Cardiac septum (tissue), 1 donor: ENCODE results near the gene ARGFX. TPM values are rescaled to one million over a fixed set of nuclear protein-coding genes. Genes with fewer than 3 reads are reported as not detected.
A peak's percentile ranks its signal among the peaks of the same experiment; 100 is the strongest.
"Not testable (repeated sequence)": the region's sequence is repeated elsewhere in the genome, so short reads cannot be mapped to it uniquely, and the experiment has no call there.

Experiments used
- DNase-seq: peaks from one replicate; pipeline ENCODE4 v3.0.0-alpha.2; 2020; ENCODE audit warnings: low spot score
- intact Hi-C: fragments of 100-400 bp; cut with DNase I; formaldehyde crosslinking; loops from one replicate; pipeline ENCODE4 v1.14.0; 2022
- long read RNA-seq: library from polyadenylated mRNA; unstranded; transcript quantifications from one replicate; pipeline ENCODE4 v2.0.0, GENCODE V29; 2021
- total RNA-seq: library from RNA; stranded (reverse); fragmentation: NEBNext Ultra II Directional; extraction: Animal tissue kit (Norgen Biotek cat#: 25700); gene quantifications from one replicate; pipeline ENCODE4 v1.2.1, GENCODE V29; 2021
- donor health status: DM: no; HTN: no; CAD: no.

ARGFX gene
- total RNA-seq: not detected
- long read RNA-seq, partial matches to known transcripts: 0 of 1 reads
- long read RNA-seq, other reads (novel, unspliced or antisense): 1 of 1 reads

- intact Hi-C loops: no loop called here
- no peak for DNase-seq
These were observed at the start of gene ARGFX for GRCh38 chr3:121567649-121568048. ARGFX (plus strand) TSS chr3:121567949; CDS start chr3:121570714, 2,765 bp downstream.

GRCh38 chr3:121517953-121518655 is 49.6 kb upstream of the ARGFX start:
- DNase-seq: no peak
- intact Hi-C loops: no loop called here

DNA sequence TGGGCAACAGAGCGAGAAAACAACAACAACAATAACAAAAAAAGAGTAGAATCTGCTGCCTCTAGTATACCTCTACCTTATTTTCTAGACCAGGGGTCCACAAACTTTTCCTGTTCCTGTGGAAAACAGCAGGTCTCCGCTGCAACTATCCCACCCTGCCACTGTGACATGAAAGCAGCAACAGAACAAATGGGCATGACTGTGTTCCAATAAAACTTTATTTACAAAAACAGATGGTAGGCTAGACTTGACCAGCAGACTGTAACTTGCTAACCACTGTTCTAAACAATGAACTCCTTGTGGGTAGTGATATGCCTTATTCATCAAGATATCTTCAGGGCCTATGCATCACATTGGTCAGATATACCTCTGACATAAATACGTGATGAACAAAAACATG is 47.2 kb upstream of the ARGFX start:
- intact Hi-C loops: no loop called here
- DNase-seq: no peak

DNA sequence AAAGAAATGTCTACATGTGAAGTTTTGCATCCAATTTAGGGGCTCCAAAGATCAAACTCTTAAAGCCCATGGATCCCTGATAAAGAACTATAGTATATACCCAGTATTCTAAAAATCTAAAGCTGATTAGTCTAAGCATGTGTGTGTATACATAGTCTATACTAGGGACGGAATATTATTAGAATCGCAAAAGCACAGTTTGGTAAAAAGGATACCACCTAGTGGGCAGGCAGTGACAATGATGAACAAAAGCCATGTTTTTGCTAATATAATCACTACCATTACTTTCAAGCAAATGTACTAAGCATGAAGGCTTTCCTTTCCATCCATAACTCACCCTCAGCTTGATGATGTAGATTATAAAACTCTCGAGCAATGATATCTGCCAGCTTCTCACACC is 38.4 kb upstream of the ARGFX start:
- DNase-seq: no peak
- intact Hi-C loops: no loop called here

GRCh38 chr3:121531269-121531668 is 36.5 kb upstream of the ARGFX start:
- no peak for DNase-seq
- intact Hi-C loops: no loop called here

DNA sequence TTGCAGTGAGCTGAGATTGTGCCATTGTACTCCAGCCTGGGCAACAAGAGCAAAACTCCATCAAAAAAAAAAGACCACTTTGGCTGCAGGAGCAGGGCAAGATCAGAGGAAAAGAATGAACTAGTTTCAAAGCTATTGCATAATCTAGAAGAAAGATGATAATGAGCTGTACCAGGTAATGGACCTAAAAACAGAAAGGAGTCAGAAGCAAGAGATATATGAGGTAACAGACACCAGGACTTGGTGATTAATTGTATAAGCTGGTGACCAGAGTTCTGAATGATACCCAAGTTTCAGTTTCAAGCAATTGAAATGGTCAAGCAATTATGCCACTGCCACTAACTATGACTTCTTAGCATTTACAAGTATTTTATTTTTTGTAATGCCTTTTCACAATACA is 24.8 kb upstream of the ARGFX start:
- DNase-seq: no peak
- intact Hi-C loops: no loop called here

GRCh38 chr3:121545049-121545573 is 22.6 kb upstream of the ARGFX start:
- intact Hi-C loops: loop anchor here (5.0 kb wide), 5 partner anchors 47 to 1137 kb away; partner anchors contain the start of genes FBXO40, GOLGB1 and PARP14
- no peak for DNase-seq

- DNase-seq: peak; percentile 95
- intact Hi-C loops: loop anchor here (2.0 to 5.0 kb wide), 6 partner anchors 46 to 1136 kb away; partner anchors contain the start of genes FBXO40, GOLGB1 and PARP14
These were observed 21.9 kb upstream of the ARGFX start, which contains the start of gene POLQ for GRCh38 chr3:121545574-121546455. POLQ (minus strand) TSS chr3:121545988; CDS start chr3:121545877, 111 bp downstream.

GRCh38 chr3:121552379-121552778 is 15.4 kb upstream of the ARGFX start:
- intact Hi-C loops: no loop called here
- no peak for DNase-seq

- DNase-seq: no peak
- intact Hi-C loops: no loop called here
These were observed 15.0 kb upstream of the ARGFX start for GRCh38 chr3:121552797-121553196.

- intact Hi-C loops: no loop called here
- DNase-seq: no peak
These were observed 10.3 kb upstream of the ARGFX start for GRCh38 chr3:121557426-121557934.

GRCh38 chr3:121562148-121562547 is 5.6 kb upstream of the ARGFX start:
- no peak for DNase-seq
- intact Hi-C loops: no loop called here

- no peak for DNase-seq
- intact Hi-C loops: no loop called here
These were observed 976 bp upstream of the ARGFX start for GRCh38 chr3:121566773-121567172.

GRCh38 chr3:121574449-121574848 is 6.7 kb downstream of the ARGFX start:
- intact Hi-C loops: no loop called here
- no peak for DNase-seq

DNA sequence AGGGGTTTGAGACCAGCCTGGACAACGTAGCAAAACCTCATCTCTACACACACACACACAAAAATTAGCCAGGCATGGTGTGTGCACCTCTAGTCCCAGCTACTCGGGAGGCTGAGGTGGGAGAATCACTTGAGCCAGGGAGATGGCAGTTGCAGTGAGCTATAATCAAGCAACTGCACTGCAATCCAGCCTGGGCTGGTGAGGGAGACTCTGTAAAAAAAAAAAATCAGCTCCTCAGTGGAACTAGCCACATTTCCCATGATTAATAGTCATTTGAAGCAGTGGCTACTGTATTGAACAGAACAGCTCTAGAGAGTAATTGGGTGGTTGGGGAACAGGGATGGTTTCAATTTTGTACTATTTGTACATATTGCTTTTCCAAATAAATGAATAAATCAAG is 13.9 kb downstream of the ARGFX start:
- intact Hi-C loops: no loop called here
- no peak for DNase-seq

DNA sequence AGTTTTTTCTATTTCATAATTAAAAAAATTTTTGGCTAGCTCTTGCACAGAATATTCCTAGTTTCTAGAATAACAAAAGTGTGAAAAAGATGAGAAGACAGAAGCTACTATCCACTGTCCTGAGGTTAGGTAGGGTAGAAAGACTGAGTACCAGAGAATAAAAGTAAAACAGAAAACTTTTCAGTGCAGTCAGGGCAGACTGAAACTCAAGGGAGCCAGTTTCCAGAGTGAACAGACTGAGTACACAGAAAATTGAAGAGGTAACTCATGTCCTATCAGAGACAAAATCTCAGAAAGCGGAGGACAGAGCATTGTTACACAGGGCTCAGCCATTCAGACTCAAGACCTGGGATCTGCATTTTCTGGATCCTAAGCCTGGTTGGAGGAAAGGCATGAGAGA is 16.7 kb downstream of the ARGFX start:
- DNase-seq: no peak
- intact Hi-C loops: no loop called here

DNA sequence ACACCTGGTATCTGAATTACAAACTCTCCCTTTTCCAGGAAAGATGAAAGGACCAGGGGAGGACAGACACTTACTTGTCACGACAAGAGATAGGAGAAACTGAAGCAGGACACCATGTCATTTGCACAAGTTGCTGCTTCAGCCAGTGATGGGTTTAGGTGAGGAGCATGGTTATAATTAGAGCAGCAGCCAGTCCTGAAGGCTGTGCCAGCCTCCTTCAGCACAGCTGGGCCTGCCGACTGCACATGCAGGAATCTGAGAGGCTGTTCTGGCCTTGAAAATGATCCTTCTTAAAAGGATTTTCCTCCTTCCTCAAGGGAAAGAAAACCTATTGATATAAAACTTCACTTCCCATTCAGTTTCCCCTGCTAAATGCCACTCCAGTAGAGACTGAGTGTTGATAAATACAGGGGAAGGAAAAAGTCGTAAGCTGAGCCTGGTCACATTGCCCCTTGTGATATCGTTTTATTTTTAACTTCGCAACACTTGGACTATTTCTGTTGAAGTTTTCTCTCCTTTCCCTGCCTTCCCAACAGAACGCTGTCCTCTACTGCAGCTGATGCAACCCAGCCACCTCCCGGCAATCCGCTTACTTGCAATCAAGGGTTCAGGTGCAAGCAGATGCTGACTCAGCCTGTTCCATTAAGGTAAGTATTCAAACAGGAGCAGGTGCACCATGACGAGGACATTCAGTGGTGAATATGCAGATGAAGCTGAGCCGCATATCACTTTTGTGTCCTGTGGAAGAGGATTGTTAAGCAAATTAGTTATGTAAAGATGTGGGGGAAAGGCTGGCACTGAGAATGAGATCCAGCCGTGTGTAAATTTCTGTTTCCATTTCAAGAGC is 25.3 kb downstream of the ARGFX start, which contains the start of gene FBXO40:
Gene FBXO40, plus strand, starts transcription at position 524 of the 847 bp plus-strand sequence. CDS start 27,197 bp downstream, outside the sequence.
- intact Hi-C loops: loop anchor here (5.0 kb wide), 1 partner anchor 46 kb away; the partner anchor contains the start of gene POLQ
- DNase-seq: no peak

- intact Hi-C loops: loop anchor here (5.0 kb wide), 1 partner anchor 47 kb away; the partner anchor contains the start of gene POLQ
These were observed 26.1 kb downstream of the ARGFX start for GRCh38 chr3:121593806-121594205.

GRCh38 chr3:121594850-121595249 is 27.1 kb downstream of the ARGFX start:
- no peak for DNase-seq
- intact Hi-C loops: loop anchor here (5.0 kb wide), 1 partner anchor 48 kb away; the partner anchor contains the start of gene POLQ

More at GRCh38 chr3:121593806-121594205, 26.1 kb downstream of the ARGFX start:
- DNase-seq: not testable (repeated sequence)
